Transverse colon (tissue), 3 donors: Measurements from ENCODE around the gene CADM1.

ENCODE experiments used
- EP300 ChIP-seq: sonication (generic); formaldehyde crosslinking; IDR thresholded peaks from one replicate; pipeline ENCODE4 v1.6.1; 2017; ENCODE audit warnings: antibody characterized with exemption, low read depth
- POLR2A ChIP-seq: fragments of 450-650 bp; IDR thresholded peaks from one replicate; pipeline ENCODE4 v1.6.1; 2016; ENCODE audit warnings: antibody characterized with exemption, mild to moderate bottlenecking, moderate library complexity
- TF ChIP-seq, protein P1 (sequence below), 5 experiments: fragments of 200-600 bp in 3 of 5; fragments of 450-650 bp in 2 of 5; sonication (generic) in 3 of 5; IDR thresholded peaks; 1 replicate in 2 of 5; 2 replicates in 3 of 5; pipeline ENCODE4 v1.5.1; 2016 to 2017; ENCODE audit warnings: antibody characterized with exemption in 5 of 5, inconsistent platforms in 3 of 5, mild to moderate bottlenecking in 2 of 5, moderate library complexity in 1 of 5

DNA sequence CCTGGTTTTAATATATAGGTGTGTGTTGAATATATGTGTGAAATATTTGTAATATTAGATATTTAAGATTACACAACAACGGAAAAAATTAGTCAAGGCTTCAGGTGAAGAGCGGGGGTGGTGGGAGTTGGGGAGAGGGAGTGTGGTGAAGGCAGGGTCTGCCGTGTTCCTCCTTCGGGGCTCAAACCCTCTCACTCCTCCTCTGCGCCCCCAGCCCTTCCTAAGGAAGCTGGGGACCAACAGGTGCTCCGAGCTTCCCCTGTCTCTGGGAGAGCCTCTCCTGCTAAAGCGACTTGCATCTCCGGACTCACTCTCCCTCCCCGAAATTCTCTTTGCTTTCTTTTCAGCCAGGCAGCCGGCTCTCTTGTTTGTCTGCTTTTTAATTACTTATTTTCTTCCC lies 960 bp upstream of the CADM1 start:
- no peak for TF ChIP-seq POLR2A
- TF ChIP-seq, protein P1, sequence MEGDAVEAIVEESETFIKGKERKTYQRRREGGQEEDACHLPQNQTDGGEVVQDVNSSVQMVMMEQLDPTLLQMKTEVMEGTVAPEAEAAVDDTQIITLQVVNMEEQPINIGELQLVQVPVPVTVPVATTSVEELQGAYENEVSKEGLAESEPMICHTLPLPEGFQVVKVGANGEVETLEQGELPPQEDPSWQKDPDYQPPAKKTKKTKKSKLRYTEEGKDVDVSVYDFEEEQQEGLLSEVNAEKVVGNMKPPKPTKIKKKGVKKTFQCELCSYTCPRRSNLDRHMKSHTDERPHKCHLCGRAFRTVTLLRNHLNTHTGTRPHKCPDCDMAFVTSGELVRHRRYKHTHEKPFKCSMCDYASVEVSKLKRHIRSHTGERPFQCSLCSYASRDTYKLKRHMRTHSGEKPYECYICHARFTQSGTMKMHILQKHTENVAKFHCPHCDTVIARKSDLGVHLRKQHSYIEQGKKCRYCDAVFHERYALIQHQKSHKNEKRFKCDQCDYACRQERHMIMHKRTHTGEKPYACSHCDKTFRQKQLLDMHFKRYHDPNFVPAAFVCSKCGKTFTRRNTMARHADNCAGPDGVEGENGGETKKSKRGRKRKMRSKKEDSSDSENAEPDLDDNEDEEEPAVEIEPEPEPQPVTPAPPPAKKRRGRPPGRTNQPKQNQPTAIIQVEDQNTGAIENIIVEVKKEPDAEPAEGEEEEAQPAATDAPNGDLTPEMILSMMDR (IDR thresholded peaks at IDR 0.05), result no peak
- no peak for TF ChIP-seq EP300
